ENCODE data around the gene SHISA9. TPM values are rescaled to one million over a fixed set of nuclear protein-coding genes. Genes with fewer than 3 reads are reported as not detected.

SHISA9 gene
- polyA plus RNA-seq, 3 donors = 0.01 TPM; not detected in 2

- no peaks in the 10 kb centered on the region for H3K36me3 ChIP-seq (replicated peaks in 1 of 2; ENCODE audit: control insufficient read depth in 1 of 2, insufficient read depth in 2 of 2, low read length in 2 of 2)
- DNase-seq = no peak
- H3K9me3 Mint-ChIP-seq = peaks cover 2 to 18% (median 9%) of the 10 kb centered on the region in 7 donors
- no peak overlapping the region for H3K9ac ChIP-seq (ENCODE audit: insufficient read depth, low read length, poor library complexity, severe bottlenecking)
- peaks cover 0 to 7% of the 10 kb centered on the region in 2 donors for H3K9me3 ChIP-seq (replicated peaks in 1 of 2; ENCODE audit: control insufficient read depth in 1 of 2, insufficient read depth in 1 of 2, low read length in 2 of 2)
- TF ChIP-seq CTCF (IDR thresholded peaks at IDR 0.05) = no peak
- no peak overlapping the region for H2AFZ ChIP-seq (ENCODE audit: insufficient read depth, low read depth, low read length, poor library complexity, severe bottlenecking)
- H3K79me2 ChIP-seq (ENCODE audit: insufficient read depth, low read length) = no peaks in the 10 kb centered on the region
- 89% methylated on average over 4 of the region's 5 CpGs for whole genome bisulfite sequencing (ENCODE audit: insufficient coverage)
- H3K4me1 Mint-ChIP-seq = no peaks in the 10 kb centered on the region
- no peaks in the 10 kb centered on the region for H3K36me3 Mint-ChIP-seq
- no peak overlapping the region for H3K27ac Mint-ChIP-seq
- H3K27me3 ChIP-seq (ENCODE audit: control insufficient read depth in 2 of 2, insufficient read depth in 2 of 2, low read length in 2 of 2) = no peaks in the 10 kb centered on the region
- H3K4me2 ChIP-seq (replicated peaks; ENCODE audit: extremely low read depth, low read length, poor library complexity, severe bottlenecking) = no peak overlapping the region
- no peak overlapping the region for H3K4me3 ChIP-seq (replicated peaks in 1 of 3; ENCODE audit: low read depth in 2 of 3, low read length in 3 of 3)
- H4K20me1 ChIP-seq (ENCODE audit: insufficient read depth, low read length) = no peaks in the 10 kb centered on the region
- peaks cover 0 to 2% (median 1%) of the 10 kb centered on the region in 3 donors for H3K27me3 Mint-ChIP-seq (ENCODE audit: low read depth in 3 of 3)
- intact Hi-C loops (cut with micrococcal nuclease) = no loop called here
- no peak overlapping the region for H3K4me3 Mint-ChIP-seq
- no peaks in the 10 kb centered on the region for H3K4me1 ChIP-seq (ENCODE audit: control insufficient read depth in 1 of 2, insufficient read depth in 2 of 2, low read length in 2 of 2)
- H3K27ac ChIP-seq (ENCODE audit: low read depth in 1 of 2, low read length in 2 of 2) = no peak overlapping the region
These were observed 75.5 kb downstream of the SHISA9 start for GRCh38 chr16:12976936-12977335.

- Mint-ChIP-seq H3K4me3 (no peak overlapping the region), H3K36me3 (no peaks in the 10 kb centered on the region)
- intact Hi-C loops (cut with micrococcal nuclease) = no loop called here
These were observed 84.1 kb downstream of the SHISA9 start for GRCh38 chr16:12985516-12985915.

More at GRCh38 chr16:12985516-12985915, 84.1 kb downstream of the SHISA9 start:
- Histone ChIP-seq H3K27ac (ENCODE audit: low read depth in 1 of 2, low read length in 2 of 2) (no peak overlapping the region), H3K4me1 (ENCODE audit: control insufficient read depth in 1 of 2, insufficient read depth in 2 of 2, low read length in 2 of 2) (no peaks in the 10 kb centered on the region), H3K27me3 (ENCODE audit: control insufficient read depth in 2 of 2, insufficient read depth in 2 of 2, low read length in 2 of 2) (no peaks in the 10 kb centered on the region), H3K4me2 (replicated peaks; ENCODE audit: extremely low read depth, low read length, poor library complexity, severe bottlenecking) (no peak overlapping the region), H3K4me3 (replicated peaks in 1 of 3; ENCODE audit: low read depth in 2 of 3, low read length in 3 of 3) (no peak overlapping the region), H3K79me2 (ENCODE audit: insufficient read depth, low read length) (no peaks in the 10 kb centered on the region), H3K36me3 (replicated peaks in 1 of 2; ENCODE audit: control insufficient read depth in 1 of 2, insufficient read depth in 2 of 2, low read length in 2 of 2) (no peaks in the 10 kb centered on the region), H4K20me1 (ENCODE audit: insufficient read depth, low read length) (no peaks in the 10 kb centered on the region), H3K9me3 (replicated peaks in 1 of 2; ENCODE audit: control insufficient read depth in 1 of 2, insufficient read depth in 1 of 2, low read length in 2 of 2) (peaks cover 5 to 7% of the 10 kb centered on the region in 2 donors), H2AFZ (ENCODE audit: insufficient read depth, low read depth, low read length, poor library complexity, severe bottlenecking) (no peak overlapping the region), H3K9ac (ENCODE audit: insufficient read depth, low read length, poor library complexity, severe bottlenecking) (no peak overlapping the region)
- H3K27ac Mint-ChIP-seq = no peak overlapping the region
- H3K4me1 Mint-ChIP-seq = no peaks in the 10 kb centered on the region
- peaks cover 0 to 2% (median 0%) of the 10 kb centered on the region in 3 donors for H3K27me3 Mint-ChIP-seq (ENCODE audit: low read depth in 3 of 3)
- TF ChIP-seq CTCF (IDR thresholded peaks at IDR 0.05) = no peak
- DNase-seq = no peak
- peaks cover 1 to 20% (median 14%) of the 10 kb centered on the region in 7 donors for H3K9me3 Mint-ChIP-seq

Data from CD14-positive monocyte (primary cell).